Osteoblast (primary cell): ENCODE results near the gene ZNF618. TPM values are rescaled to one million over a fixed set of nuclear protein-coding genes. Genes with fewer than 3 reads are reported as not detected.

ENCODE experiments used
- DNase-seq: peaks from one replicate; pipeline ENCODE4 v3.0.0; 2011; ENCODE audit warnings: low spot score, mixed read lengths; ENCODE audit not compliant: insufficient read length; ENCODE audit errors: missing footprints
- H2AFZ ChIP-seq: 2 replicates; pipeline ENCODE4 v1.6.0; 2011; ENCODE audit warnings: mild to moderate bottlenecking, low read length
- H3K27ac ChIP-seq: 2 replicates; pipeline ENCODE4 v1.5.1; 2011; ENCODE audit warnings: mild to moderate bottlenecking, low read depth, low read length, moderate library complexity
- H3K27me3 ChIP-seq: 2 replicates; pipeline ENCODE4 v1.6.0; 2012; ENCODE audit warnings: mild to moderate bottlenecking, control low read depth, inconsistent platforms, low read length, moderate library complexity; ENCODE audit not compliant: insufficient read depth
- H3K36me3 ChIP-seq: 2 replicates; pipeline ENCODE4 v1.5.1; 2011; ENCODE audit warnings: mild to moderate bottlenecking, low read length, control low read depth, moderate library complexity; ENCODE audit not compliant: insufficient read depth
- H3K4me1 ChIP-seq: 2 replicates; pipeline ENCODE4 v1.5.1; 2011; ENCODE audit warnings: mild to moderate bottlenecking, low read length, control low read depth, moderate library complexity; ENCODE audit not compliant: insufficient read depth
- H3K4me2 ChIP-seq: 2 replicates; pipeline ENCODE4 v1.6.0; 2011; ENCODE audit warnings: mild to moderate bottlenecking, low read length; ENCODE audit not compliant: insufficient read depth
- H3K4me3 ChIP-seq: fragments of 200-600 bp; sonication (generic); 3 replicates; pipeline ENCODE4 v1.5.1; 2012; ENCODE audit warnings: mild to moderate bottlenecking, low read length, inconsistent platforms; ENCODE audit not compliant: insufficient read depth
- H3K79me2 ChIP-seq: 2 replicates; pipeline ENCODE4 v1.6.0; 2012; ENCODE audit warnings: mild to moderate bottlenecking, low read length, control low read depth, inconsistent platforms; ENCODE audit not compliant: insufficient read depth
- H3K9me3 ChIP-seq: 2 replicates; pipeline ENCODE4 v1.5.1; 2011; ENCODE audit warnings: low read depth, low read length, control low read depth
- H4K20me1 ChIP-seq: 2 replicates; pipeline ENCODE4 v1.6.0; 2012; ENCODE audit warnings: mild to moderate bottlenecking, low read length, control low read depth; ENCODE audit not compliant: insufficient read depth
- total RNA-seq: library from RNA; depleted of rRNA; stranded (reverse); fragments of >200 nt; gene quantifications from 2 replicates; pipeline ENCODE4 v1.2.3, GENCODE V29; 2012
- TF ChIP-seq, protein P1 (sequence below): IDR thresholded peaks from 2 replicates; pipeline ENCODE4 v1.5.1; 2011; ENCODE audit warnings: mild to moderate bottlenecking, low read depth, low read length, moderate library complexity; ENCODE audit errors: extremely low read depth

Gene ZNF618
- total RNA-seq, 1 donor: 10.1 TPM

DNA sequence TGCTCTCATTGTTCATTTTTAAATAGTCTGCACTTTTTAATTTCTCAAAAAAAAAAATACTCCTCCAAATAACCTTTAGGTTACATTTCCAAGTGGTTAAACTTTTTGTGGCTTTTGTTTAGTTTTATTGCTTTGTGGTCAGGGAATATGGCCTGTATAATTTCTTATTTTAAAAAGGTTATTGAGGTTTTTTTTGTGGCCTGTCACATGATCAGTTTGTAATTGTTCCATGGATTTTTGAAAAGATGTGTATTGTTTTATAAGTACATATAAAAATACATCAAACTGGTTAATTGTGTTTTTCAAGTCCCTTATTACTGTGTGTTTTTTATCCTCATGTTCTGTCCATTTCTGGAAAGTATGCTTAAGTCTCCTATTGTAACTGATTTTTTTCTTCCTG, 64.0 kb downstream of the ZNF618 start:
- Histone ChIP-seq H3K4me3 (no peak overlapping the region), H4K20me1 (peaks cover 10% of the 10 kb centered on the region), H3K27me3 (no peaks in the 10 kb centered on the region), H3K9me3 (no peaks in the 10 kb centered on the region), H2AFZ (no peak overlapping the region), H3K79me2 (peaks cover 77% of the 10 kb centered on the region), H3K4me2 (no peak overlapping the region), H3K27ac (no peak overlapping the region), H3K36me3 (no peaks in the 10 kb centered on the region), H3K4me1 (peaks cover 19% of the 10 kb centered on the region)
- TF ChIP-seq, protein P1, sequence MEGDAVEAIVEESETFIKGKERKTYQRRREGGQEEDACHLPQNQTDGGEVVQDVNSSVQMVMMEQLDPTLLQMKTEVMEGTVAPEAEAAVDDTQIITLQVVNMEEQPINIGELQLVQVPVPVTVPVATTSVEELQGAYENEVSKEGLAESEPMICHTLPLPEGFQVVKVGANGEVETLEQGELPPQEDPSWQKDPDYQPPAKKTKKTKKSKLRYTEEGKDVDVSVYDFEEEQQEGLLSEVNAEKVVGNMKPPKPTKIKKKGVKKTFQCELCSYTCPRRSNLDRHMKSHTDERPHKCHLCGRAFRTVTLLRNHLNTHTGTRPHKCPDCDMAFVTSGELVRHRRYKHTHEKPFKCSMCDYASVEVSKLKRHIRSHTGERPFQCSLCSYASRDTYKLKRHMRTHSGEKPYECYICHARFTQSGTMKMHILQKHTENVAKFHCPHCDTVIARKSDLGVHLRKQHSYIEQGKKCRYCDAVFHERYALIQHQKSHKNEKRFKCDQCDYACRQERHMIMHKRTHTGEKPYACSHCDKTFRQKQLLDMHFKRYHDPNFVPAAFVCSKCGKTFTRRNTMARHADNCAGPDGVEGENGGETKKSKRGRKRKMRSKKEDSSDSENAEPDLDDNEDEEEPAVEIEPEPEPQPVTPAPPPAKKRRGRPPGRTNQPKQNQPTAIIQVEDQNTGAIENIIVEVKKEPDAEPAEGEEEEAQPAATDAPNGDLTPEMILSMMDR: no peak
- no peak for DNase-seq

DNA sequence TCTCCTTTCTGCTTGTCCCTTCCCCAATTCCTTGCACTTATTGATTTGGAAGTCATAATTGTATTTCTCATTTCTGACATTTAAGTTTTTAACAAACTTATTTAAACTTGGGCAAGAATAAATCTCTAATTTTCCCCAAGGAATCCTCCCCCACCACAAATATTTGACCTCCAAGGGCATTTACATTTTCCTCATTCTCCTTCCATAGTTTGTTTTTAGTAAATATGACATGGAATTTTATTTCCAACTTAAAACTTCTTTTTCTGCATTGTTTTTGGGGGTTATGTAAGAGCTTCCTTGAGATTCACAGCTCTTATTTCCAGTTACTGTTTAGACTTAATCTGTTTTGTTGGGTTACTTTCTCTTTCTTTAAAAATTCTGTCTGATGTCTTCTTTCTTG, 64.9 kb downstream of the ZNF618 start:
- TF ChIP-seq, protein P1: no peak
- Histone ChIP-seq H3K4me3 (no peak overlapping the region), H3K27me3 (no peaks in the 10 kb centered on the region), H3K4me2 (peak overlapping the region; percentile 48), H3K27ac (no peak overlapping the region), H2AFZ (no peak overlapping the region), H3K9me3 (no peaks in the 10 kb centered on the region), H4K20me1 (peaks cover 7% of the 10 kb centered on the region), H3K4me1 (peaks cover 19% of the 10 kb centered on the region), H3K79me2 (peaks cover 76% of the 10 kb centered on the region), H3K36me3 (no peaks in the 10 kb centered on the region)
- DNase-seq: no peak

- TF ChIP-seq, protein P1: no peak
- Histone ChIP-seq H2AFZ (no peak overlapping the region), H3K27ac (no peak overlapping the region), H4K20me1 (peaks cover 8% of the 10 kb centered on the region), H3K79me2 (peaks cover 76% of the 10 kb centered on the region), H3K4me1 (peaks cover 19% of the 10 kb centered on the region), H3K9me3 (no peaks in the 10 kb centered on the region), H3K36me3 (no peaks in the 10 kb centered on the region), H3K4me2 (peak overlapping the region; percentile 48), H3K27me3 (no peaks in the 10 kb centered on the region), H3K4me3 (no peak overlapping the region)
- DNase-seq: no peak
These were observed 65.4 kb downstream of the ZNF618 start for GRCh38 chr9:113941526-113941925.

GRCh38 chr9:113943112-113944009, 67.3 kb downstream of the ZNF618 start:
- no peak overlapping the region for H3K4me3 ChIP-seq
- no peak overlapping the region for H3K4me2 ChIP-seq
- TF ChIP-seq, protein P1: no peak
- H3K4me1 ChIP-seq: peaks cover 19% of the 10 kb centered on the region
- peaks cover 12% of the 10 kb centered on the region for H4K20me1 ChIP-seq
- H3K9me3 ChIP-seq: no peaks in the 10 kb centered on the region
- H3K27ac ChIP-seq: no peak overlapping the region
- no peaks in the 10 kb centered on the region for H3K27me3 ChIP-seq
- peaks cover 83% of the 10 kb centered on the region for H3K79me2 ChIP-seq
- H3K36me3 ChIP-seq: no peaks in the 10 kb centered on the region
- no peak for DNase-seq
- no peak overlapping the region for H2AFZ ChIP-seq
